Mesendoderm (in vitro differentiated cells): ENCODE results near the gene HTR2A.

Experiments used
- DNase-seq: peaks from one replicate; pipeline ENCODE4 v3.0.0; 2013
- H2AK5ac ChIP-seq: 2 replicates; pipeline ENCODE4 v1.6.1; 2013; ENCODE audit warnings: low read length, inconsistent platforms
- H2BK120ac ChIP-seq: 2 replicates; pipeline ENCODE4 v1.6.1; 2013; ENCODE audit warnings: low read depth, mild to moderate bottlenecking, low read length, moderate library complexity, mixed read lengths
- H2BK15ac ChIP-seq: replicated peaks from 2 replicates; pipeline ENCODE4 v1.6.1; 2013; ENCODE audit warnings: low read depth, mild to moderate bottlenecking, moderate library complexity
- H2BK5ac ChIP-seq: 2 replicates; pipeline ENCODE4 v1.6.1; 2013; ENCODE audit warnings: low read length, inconsistent platforms
- H3K18ac ChIP-seq: 2 replicates; pipeline ENCODE4 v1.6.1; 2013; ENCODE audit warnings: mild to moderate bottlenecking, low read length, mixed read lengths
- H3K23ac ChIP-seq: one replicate; pipeline ENCODE4 v1.6.1; 2013; ENCODE audit warnings: low read length
- H3K27ac ChIP-seq: 2 replicates; pipeline ENCODE4 v1.5.1; 2013; ENCODE audit warnings: low read depth, mild to moderate bottlenecking, inconsistent platforms, low read length, moderate library complexity
- H3K27me3 ChIP-seq: 2 replicates; pipeline ENCODE4 v1.6.1; 2013; ENCODE audit warnings: low read length, control low read depth, mild to moderate bottlenecking, inconsistent platforms; ENCODE audit not compliant: insufficient read depth, poor library complexity
- H3K36me3 ChIP-seq: 2 replicates; pipeline ENCODE4 v1.6.1; 2013; ENCODE audit warnings: low read length, inconsistent platforms; ENCODE audit not compliant: control insufficient read depth, insufficient read depth
- H3K4ac ChIP-seq: one replicate; pipeline ENCODE4 v1.6.1; 2013; ENCODE audit warnings: low read depth, mild to moderate bottlenecking, low read length, moderate library complexity
- H3K4me1 ChIP-seq: 2 replicates; pipeline ENCODE4 v1.6.1; 2013; ENCODE audit warnings: low read depth, low read length, inconsistent platforms; ENCODE audit not compliant: control insufficient read depth
- H3K4me2 ChIP-seq: 2 replicates; pipeline ENCODE4 v1.6.1; 2013; ENCODE audit warnings: low read length
- H3K4me3 ChIP-seq: 2 replicates; pipeline ENCODE4 v1.5.1; 2013; ENCODE audit warnings: mild to moderate bottlenecking, low read length
- H3K56ac ChIP-seq: one replicate; pipeline ENCODE4 v1.6.1; 2013; ENCODE audit warnings: low read length
- H3K79me1 ChIP-seq: 2 replicates; pipeline ENCODE4 v1.6.1; 2013; ENCODE audit warnings: low read length, inconsistent platforms
- H3K79me2 ChIP-seq: 2 replicates; pipeline ENCODE4 v1.6.1; 2013; ENCODE audit warnings: mild to moderate bottlenecking, low read length; ENCODE audit not compliant: control insufficient read depth, insufficient read depth
- H3K9ac ChIP-seq: 2 replicates; pipeline ENCODE4 v1.6.1; 2013; ENCODE audit warnings: low read length, inconsistent platforms
- H4K5ac ChIP-seq: one replicate; pipeline ENCODE4 v1.6.1; 2013; ENCODE audit warnings: low read length
- H4K8ac ChIP-seq: one replicate; pipeline ENCODE4 v1.6.1; 2013; ENCODE audit warnings: low read depth, mild to moderate bottlenecking, control low read depth, low read length, moderate library complexity
- WGBS: extraction: QIAGEN DNeasy Blood & Tissue Kit; methylation state at CpG from one replicate; pipeline ENCODE4 v1.1.7; 2013; ENCODE audit warnings: low lambda C conversion rate, missing lambda C conversion rate; ENCODE audit not compliant: insufficient coverage; ENCODE audit errors: extremely low coverage; 5-methylcytosine and 5-hydroxymethylcytosine counted together

Gene HTR2A

DNA sequence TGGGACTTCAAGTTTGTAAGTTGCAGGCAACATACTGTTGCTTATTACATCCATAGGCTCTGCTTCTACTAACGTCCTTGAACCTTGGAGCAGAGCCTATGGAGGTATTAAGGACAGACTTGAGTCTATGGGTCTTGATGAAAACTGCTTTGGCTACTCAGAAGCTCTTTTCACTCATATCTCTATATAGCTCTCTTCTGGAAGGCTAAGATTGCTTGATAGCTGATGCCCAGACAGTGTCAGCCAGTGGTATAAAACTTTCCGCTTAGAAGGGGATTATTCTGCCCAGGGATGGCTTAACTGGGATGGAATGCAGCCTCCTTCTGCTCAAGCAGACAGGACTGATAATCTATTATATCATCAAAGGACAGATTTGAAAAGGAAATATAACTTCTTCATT, 74.3 kb downstream of the HTR2A start:
- no peak overlapping the region for H3K27ac ChIP-seq
- no peak overlapping the region for H3K56ac ChIP-seq
- no peak overlapping the region for H3K18ac ChIP-seq
- WGBS: no CpG with 5 or more reads among the region's 2 CpGs
- no peak overlapping the region for H2BK15ac ChIP-seq
- H3K4me1 ChIP-seq: no peaks in the 10 kb centered on the region
- H3K4me2 ChIP-seq: no peak overlapping the region
- H2AK5ac ChIP-seq: no peak overlapping the region
- H4K5ac ChIP-seq: no peak overlapping the region
- no peak for DNase-seq
- no peak overlapping the region for H2BK120ac ChIP-seq
- no peak overlapping the region for H4K8ac ChIP-seq
- no peaks in the 10 kb centered on the region for H3K27me3 ChIP-seq
- no peaks in the 10 kb centered on the region for H3K79me1 ChIP-seq
- H3K4me3 ChIP-seq: no peak overlapping the region
- H2BK5ac ChIP-seq: no peak overlapping the region
- no peak overlapping the region for H3K9ac ChIP-seq
- no peaks in the 10 kb centered on the region for H3K79me2 ChIP-seq
- no peak overlapping the region for H3K23ac ChIP-seq
- no peaks in the 10 kb centered on the region for H3K36me3 ChIP-seq
- no peak overlapping the region for H3K4ac ChIP-seq

DNA sequence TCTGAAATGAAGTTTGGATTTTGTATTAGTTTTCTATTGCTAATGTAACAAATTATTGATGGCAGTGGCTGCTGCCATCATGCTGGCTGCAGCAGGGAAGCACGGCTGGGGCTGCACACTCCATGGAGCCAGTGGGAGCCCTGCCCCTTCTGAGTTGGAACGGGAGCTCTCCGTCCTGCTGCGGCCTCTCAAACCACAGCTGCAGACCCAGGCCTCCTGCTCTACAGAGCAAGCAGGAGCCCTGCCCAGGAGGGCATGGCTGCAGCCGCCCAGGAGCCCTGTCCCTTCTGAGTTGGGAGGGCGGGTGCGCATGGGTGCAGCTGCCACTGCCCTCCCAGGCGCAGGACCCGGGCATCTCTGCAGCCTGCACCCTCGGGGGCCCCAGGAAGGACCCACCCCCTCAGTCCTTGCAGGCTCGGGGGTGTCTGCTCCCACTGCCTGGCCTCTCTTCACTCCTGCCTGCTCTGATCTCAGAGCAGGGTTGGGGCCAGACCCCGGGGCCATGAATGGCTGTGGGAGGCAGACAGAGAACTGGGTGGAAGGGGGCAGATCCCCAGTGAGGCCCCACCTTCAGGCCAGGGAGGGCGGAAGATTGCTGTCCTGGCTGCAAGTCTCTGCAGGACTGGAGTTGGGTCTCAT, 78.9 kb downstream of the HTR2A start:
- Histone ChIP-seq H2AK5ac (no peak overlapping the region), H2BK120ac (no peak overlapping the region), H3K36me3 (no peaks in the 10 kb centered on the region), H3K79me2 (no peaks in the 10 kb centered on the region), H4K8ac (no peak overlapping the region), H3K4me1 (no peaks in the 10 kb centered on the region), H3K79me1 (no peaks in the 10 kb centered on the region), H3K18ac (no peak overlapping the region), H3K4me3 (no peak overlapping the region), H3K56ac (no peak overlapping the region), H3K23ac (no peak overlapping the region), H4K5ac (no peak overlapping the region), H3K27me3 (no peaks in the 10 kb centered on the region), H2BK5ac (no peak overlapping the region), H2BK15ac (no peak overlapping the region), H3K9ac (no peak overlapping the region), H3K4me2 (no peak overlapping the region), H3K4ac (no peak overlapping the region), H3K27ac (no peak overlapping the region)
- WGBS: no CpG with 5 or more reads among the region's 13 CpGs
- no peak for DNase-seq

DNA sequence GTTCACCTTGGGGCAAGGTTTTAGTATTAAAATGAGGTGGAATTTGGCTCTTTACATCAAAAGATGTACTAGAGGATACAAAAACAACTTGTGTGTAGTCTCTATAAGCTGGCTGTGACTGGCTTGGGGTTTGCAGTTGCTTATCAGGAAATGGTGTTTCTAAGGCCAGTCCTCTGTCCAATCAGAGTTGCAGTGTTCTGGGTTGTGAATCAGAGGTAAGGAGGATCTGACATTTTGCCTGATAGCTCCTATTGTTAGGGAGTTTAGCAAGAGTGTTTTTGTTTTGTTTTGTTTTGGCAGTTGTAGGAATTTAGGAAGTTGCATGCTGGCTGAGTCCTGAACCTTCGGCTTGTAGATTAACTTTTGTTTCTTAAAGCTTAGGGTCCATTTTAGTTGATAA, 79.8 kb downstream of the HTR2A start:
- no peak overlapping the region for H3K9ac ChIP-seq
- H3K36me3 ChIP-seq: no peaks in the 10 kb centered on the region
- H3K23ac ChIP-seq: no peak overlapping the region
- DNase-seq: peak; percentile 37
- H3K27ac ChIP-seq: no peak overlapping the region
- H3K79me2 ChIP-seq: no peaks in the 10 kb centered on the region
- H2BK120ac ChIP-seq: no peak overlapping the region
- H2BK5ac ChIP-seq: no peak overlapping the region
- H3K27me3 ChIP-seq: no peaks in the 10 kb centered on the region
- no peaks in the 10 kb centered on the region for H3K79me1 ChIP-seq
- WGBS: no CpG with 5 or more reads among the region's 1 CpG
- H4K5ac ChIP-seq: no peak overlapping the region
- no peak overlapping the region for H3K4me3 ChIP-seq
- H4K8ac ChIP-seq: no peak overlapping the region
- no peak overlapping the region for H3K56ac ChIP-seq
- no peak overlapping the region for H2AK5ac ChIP-seq
- no peak overlapping the region for H3K4ac ChIP-seq
- H3K4me1 ChIP-seq: no peaks in the 10 kb centered on the region
- H3K18ac ChIP-seq: no peak overlapping the region
- H2BK15ac ChIP-seq: no peak overlapping the region
- H3K4me2 ChIP-seq: no peak overlapping the region

DNA sequence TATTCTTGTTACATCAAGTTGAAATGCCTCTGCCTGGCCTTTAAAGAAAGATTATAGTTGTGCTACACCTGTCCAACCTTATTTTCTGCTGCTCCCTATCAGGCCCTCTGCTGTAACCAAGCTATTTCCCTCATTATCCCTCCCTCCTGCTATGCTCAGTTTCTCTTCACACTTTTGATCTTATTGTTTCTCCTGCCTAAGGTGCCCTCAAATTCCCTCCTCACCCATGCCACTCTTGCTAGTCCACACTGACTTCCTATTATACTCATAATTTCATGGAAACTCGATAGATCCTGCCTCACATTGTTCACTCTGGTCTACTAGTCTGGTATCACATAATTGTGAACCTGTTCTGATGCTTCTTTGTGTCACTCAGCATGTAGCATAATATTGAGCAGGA, 80.5 kb downstream of the HTR2A start:
- Histone ChIP-seq H3K79me2 (no peaks in the 10 kb centered on the region), H3K27me3 (no peaks in the 10 kb centered on the region), H3K27ac (no peak overlapping the region), H3K79me1 (no peaks in the 10 kb centered on the region), H3K4me3 (no peak overlapping the region), H4K5ac (no peak overlapping the region), H2AK5ac (no peak overlapping the region), H4K8ac (no peak overlapping the region), H3K23ac (no peak overlapping the region), H3K18ac (no peak overlapping the region), H3K4me1 (no peaks in the 10 kb centered on the region), H2BK15ac (no peak overlapping the region), H3K4me2 (no peak overlapping the region), H3K36me3 (no peaks in the 10 kb centered on the region), H2BK5ac (no peak overlapping the region), H3K56ac (no peak overlapping the region), H2BK120ac (no peak overlapping the region), H3K4ac (no peak overlapping the region), H3K9ac (no peak overlapping the region)
- no CpG with 5 or more reads among the region's 1 CpG for WGBS
- no peak for DNase-seq

DNA sequence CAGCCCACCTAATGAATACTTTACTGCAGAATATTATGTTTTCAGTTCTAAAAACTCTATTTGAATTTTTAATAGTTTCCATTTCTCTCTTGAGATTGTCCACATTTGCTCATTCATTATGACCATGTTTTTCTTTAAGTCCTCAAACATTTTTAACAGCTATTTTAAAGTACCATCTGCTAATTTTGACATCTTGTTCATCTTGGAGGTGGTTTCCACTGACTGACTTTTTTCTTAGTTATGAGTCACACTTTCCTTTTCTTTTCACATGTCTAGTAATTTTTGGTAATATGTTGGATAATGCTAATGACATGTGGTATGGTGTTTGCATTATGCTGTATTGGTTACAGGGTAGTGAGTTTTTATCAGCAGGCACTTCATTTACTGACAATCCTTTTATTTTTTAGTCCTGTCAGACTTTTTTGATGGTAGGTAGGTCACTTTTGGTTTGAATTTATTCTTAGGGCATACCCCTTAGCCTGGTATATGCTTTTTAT, 84.5 kb downstream of the HTR2A start:
- Histone ChIP-seq H3K18ac (no peak overlapping the region), H2BK15ac (no peak overlapping the region), H2AK5ac (no peak overlapping the region), H3K4me2 (no peak overlapping the region), H3K27ac (no peak overlapping the region), H4K8ac (no peak overlapping the region), H3K27me3 (no peaks in the 10 kb centered on the region), H3K4me3 (no peak overlapping the region), H3K36me3 (no peaks in the 10 kb centered on the region), H3K4me1 (no peaks in the 10 kb centered on the region), H3K23ac (no peak overlapping the region), H4K5ac (no peak overlapping the region), H3K56ac (no peak overlapping the region), H2BK5ac (no peak overlapping the region), H3K9ac (no peak overlapping the region), H2BK120ac (no peak overlapping the region), H3K79me1 (no peaks in the 10 kb centered on the region), H3K4ac (no peak overlapping the region), H3K79me2 (no peaks in the 10 kb centered on the region)
- DNase-seq: no peak

DNA sequence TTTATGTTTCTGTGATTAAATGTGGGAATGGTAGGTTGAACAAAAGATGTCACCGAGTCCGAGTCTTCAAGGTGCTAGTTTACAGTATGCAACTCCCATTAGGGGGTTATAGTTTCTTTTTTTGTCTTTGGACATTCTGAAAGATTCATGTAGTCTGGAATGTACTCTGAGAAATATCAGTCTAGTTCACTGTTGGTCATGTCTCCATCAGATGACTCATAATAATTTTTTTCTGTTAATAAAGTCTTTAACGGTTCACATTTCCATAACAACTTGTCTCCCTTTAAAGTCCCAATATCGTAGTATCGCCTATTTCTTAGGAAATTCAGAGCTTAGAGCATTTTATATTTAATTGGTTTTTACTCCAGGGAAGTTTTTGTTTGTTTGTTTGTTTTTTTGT, 86.4 kb downstream of the HTR2A start:
- Histone ChIP-seq H3K56ac (no peak overlapping the region), H3K4ac (no peak overlapping the region), H3K27me3 (no peaks in the 10 kb centered on the region), H3K79me2 (no peaks in the 10 kb centered on the region), H4K5ac (no peak overlapping the region), H2AK5ac (no peak overlapping the region), H3K4me2 (no peak overlapping the region), H3K36me3 (no peaks in the 10 kb centered on the region), H3K4me3 (no peak overlapping the region), H3K79me1 (no peaks in the 10 kb centered on the region), H4K8ac (no peak overlapping the region), H3K9ac (no peak overlapping the region), H2BK5ac (no peak overlapping the region), H2BK120ac (no peak overlapping the region), H2BK15ac (no peak overlapping the region), H3K18ac (no peak overlapping the region), H3K27ac (no peak overlapping the region), H3K4me1 (no peaks in the 10 kb centered on the region), H3K23ac (no peak overlapping the region)
- no peak for DNase-seq
- WGBS: no CpG with 5 or more reads among the region's 5 CpGs
